ENCODE results near the gene NKAIN2. TPM values are rescaled to one million over a fixed set of nuclear protein-coding genes. Genes with fewer than 3 reads are reported as not detected.

The NKAIN2 gene
- total RNA-seq, 1 experiment from 2014 or later, result not detected

DNA sequence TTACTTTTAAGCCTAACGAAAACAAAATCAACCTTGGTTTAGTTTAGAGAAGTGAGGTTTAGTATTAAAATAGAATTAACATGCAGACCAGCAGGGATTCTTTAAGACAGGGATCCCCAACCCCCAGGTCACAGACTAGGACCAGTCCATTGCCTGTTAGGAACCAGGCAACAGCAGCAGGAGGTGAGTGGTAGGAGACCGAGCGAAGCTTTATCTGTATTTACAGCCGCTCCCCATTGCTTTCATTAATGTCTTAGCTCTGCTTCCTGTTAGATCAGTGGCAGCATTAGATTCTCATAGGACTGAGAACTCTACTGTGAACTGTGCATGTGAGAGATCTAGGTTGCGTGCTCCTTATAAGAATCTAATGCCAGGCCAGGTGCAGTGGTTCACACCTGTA lies 225.9 kb downstream of the NKAIN2 start:
- Histone ChIP-seq H3K79me2 (ENCODE audit: insufficient read depth, low read length) (no peaks in the 10 kb centered on the region), H4K20me1 (ENCODE audit: insufficient read depth) (no peaks in the 10 kb centered on the region), H2AFZ (ENCODE audit: low read depth, low read length, poor library complexity, severe bottlenecking) (no peak overlapping the region), H3K9ac (ENCODE audit: low read length) (no peak overlapping the region), H3K9me2 (ENCODE audit: insufficient read depth) (no peaks in the 10 kb centered on the region), H3K36me3 (ENCODE audit: control insufficient read depth in 1 of 2, insufficient read depth in 2 of 2, low read length in 2 of 2) (no peaks in the 10 kb centered on the region), H3K4me3 (replicated peaks in 1 of 2; ENCODE audit: low read depth in 1 of 2, low read length in 2 of 2) (no peak overlapping the region), H3K9me3 (ENCODE audit: control insufficient read depth in 1 of 2, insufficient read depth in 1 of 2, low read depth in 1 of 2, low read length in 2 of 2) (no peaks in the 10 kb centered on the region), H3K4me2 (ENCODE audit: low read length) (no peak overlapping the region), H3K27me3 (ENCODE audit: insufficient read depth, low read length) (peaks cover 3% of the 10 kb centered on the region; the same call in 1 of the 2 replicates), H3K27ac (ENCODE audit: low read depth, low read length) (no peak overlapping the region), H3K4me1 (ENCODE audit: control insufficient read depth in 1 of 2, insufficient read depth in 2 of 2, low read length in 2 of 2) (no peaks in the 10 kb centered on the region)
- ChIA-PET POLR2A (no interaction called here), RAD21 (ENCODE audit: low non-redundant PET in 1 of 2, low total read pairs in 2 of 2, uncharacterized antibody in 2 of 2, unreplicated experiment in 2 of 2) (no interaction called here), CTCF (no interaction called here)
- DNase-seq (ENCODE audit: low read depth, low spot score) (no peak), ATAC-seq (no peak)
- BruUV-seq (replicated peaks), result no TSS peak
- TF ChIP-seq, protein P1, sequence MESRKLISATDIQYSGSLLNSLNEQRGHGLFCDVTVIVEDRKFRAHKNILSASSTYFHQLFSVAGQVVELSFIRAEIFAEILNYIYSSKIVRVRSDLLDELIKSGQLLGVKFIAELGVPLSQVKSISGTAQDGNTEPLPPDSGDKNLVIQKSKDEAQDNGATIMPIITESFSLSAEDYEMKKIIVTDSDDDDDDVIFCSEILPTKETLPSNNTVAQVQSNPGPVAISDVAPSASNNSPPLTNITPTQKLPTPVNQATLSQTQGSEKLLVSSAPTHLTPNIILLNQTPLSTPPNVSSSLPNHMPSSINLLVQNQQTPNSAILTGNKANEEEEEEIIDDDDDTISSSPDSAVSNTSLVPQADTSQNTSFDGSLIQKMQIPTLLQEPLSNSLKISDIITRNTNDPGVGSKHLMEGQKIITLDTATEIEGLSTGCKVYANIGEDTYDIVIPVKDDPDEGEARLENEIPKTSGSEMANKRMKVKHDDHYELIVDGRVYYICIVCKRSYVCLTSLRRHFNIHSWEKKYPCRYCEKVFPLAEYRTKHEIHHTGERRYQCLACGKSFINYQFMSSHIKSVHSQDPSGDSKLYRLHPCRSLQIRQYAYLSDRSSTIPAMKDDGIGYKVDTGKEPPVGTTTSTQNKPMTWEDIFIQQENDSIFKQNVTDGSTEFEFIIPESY (IDR thresholded peaks at IDR 0.05; ENCODE audit: extremely low read depth, insufficient replicate concordance, low read length), result no peak
- TF ChIP-seq ELF1 (IDR thresholded peaks at IDR 0.05; ENCODE audit: borderline replicate concordance, low read depth), result no peak
- no peak for TF ChIP-seq EZH2phosphoT487 (IDR thresholded peaks at IDR 0.05; ENCODE audit: borderline replicate concordance)
- TF ChIP-seq, protein P2, sequence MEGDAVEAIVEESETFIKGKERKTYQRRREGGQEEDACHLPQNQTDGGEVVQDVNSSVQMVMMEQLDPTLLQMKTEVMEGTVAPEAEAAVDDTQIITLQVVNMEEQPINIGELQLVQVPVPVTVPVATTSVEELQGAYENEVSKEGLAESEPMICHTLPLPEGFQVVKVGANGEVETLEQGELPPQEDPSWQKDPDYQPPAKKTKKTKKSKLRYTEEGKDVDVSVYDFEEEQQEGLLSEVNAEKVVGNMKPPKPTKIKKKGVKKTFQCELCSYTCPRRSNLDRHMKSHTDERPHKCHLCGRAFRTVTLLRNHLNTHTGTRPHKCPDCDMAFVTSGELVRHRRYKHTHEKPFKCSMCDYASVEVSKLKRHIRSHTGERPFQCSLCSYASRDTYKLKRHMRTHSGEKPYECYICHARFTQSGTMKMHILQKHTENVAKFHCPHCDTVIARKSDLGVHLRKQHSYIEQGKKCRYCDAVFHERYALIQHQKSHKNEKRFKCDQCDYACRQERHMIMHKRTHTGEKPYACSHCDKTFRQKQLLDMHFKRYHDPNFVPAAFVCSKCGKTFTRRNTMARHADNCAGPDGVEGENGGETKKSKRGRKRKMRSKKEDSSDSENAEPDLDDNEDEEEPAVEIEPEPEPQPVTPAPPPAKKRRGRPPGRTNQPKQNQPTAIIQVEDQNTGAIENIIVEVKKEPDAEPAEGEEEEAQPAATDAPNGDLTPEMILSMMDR (IDR thresholded peaks at IDR 0.05 in 2 of 3, conservative IDR thresholded peaks at IDR 0.05 in 1 of 3; ENCODE audit: borderline replicate concordance in 1 of 3, insufficient read depth in 1 of 3, low read depth in 2 of 3, low read length in 2 of 3), result no peak
- TF ChIP-seq SRF (IDR thresholded peaks at IDR 0.05; ENCODE audit: low read depth), result no peak
- TF ChIP-seq POLR2A (IDR thresholded peaks at IDR 0.05; ENCODE audit: borderline replicate concordance, extremely low read depth, insufficient read depth, insufficient read length), result no peak
- no peak for TF ChIP-seq ZFX (IDR thresholded peaks at IDR 0.05)
- TF ChIP-seq POLR2AphosphoS5 (IDR thresholded peaks at IDR 0.05; ENCODE audit: low read depth, low read length), result no peak
- TF ChIP-seq JUND (IDR thresholded peaks at IDR 0.05), result no peak
- no peak for TF ChIP-seq RAD21 (IDR thresholded peaks at IDR 0.05; ENCODE audit: low read depth)
- intact Hi-C loops (cut with micrococcal nuclease), result no loop called here
